ENCODE measurements around the gene GATD1.

GRCh38 chr11:742571-743201 lies 34.6 kb downstream of the GATD1 start:
- no peak for TF ChIP-seq CTCF (conservative IDR thresholded peaks at IDR 0.05 in 1 of 2, IDR thresholded peaks at IDR 0.05 in 1 of 2; ENCODE audit: low read depth in 1 of 2, low read length in 2 of 2)
- no peak for TF ChIP-seq EZH2 (IDR thresholded peaks at IDR 0.05; ENCODE audit: low read length, missing control alignments)
